WI38 (cell line): Measurements from ENCODE around the gene LRTM2.
A peak's percentile ranks its signal among the peaks of the same experiment; 100 is the strongest.

ENCODE experiments used
- H3K4me3 ChIP-seq: 2 replicates; pipeline ENCODE4 v1.5.1; 2011; ENCODE audit warnings: low read depth, mild to moderate bottlenecking, control low read depth, low read length
- CTCF ChIP-seq: IDR thresholded peaks from 2 replicates; pipeline ENCODE4 v1.5.1; 2012; ENCODE audit warnings: low read depth, mild to moderate bottlenecking, control low read depth, low read length

The LRTM2 gene

GRCh38 chr12:1794440-1795090 is 25.8 kb upstream of the LRTM2 start:
- no peak overlapping the region for H3K4me3 ChIP-seq
- TF ChIP-seq CTCF = no peak

- no peak for TF ChIP-seq CTCF
- H3K4me3 ChIP-seq = no peak overlapping the region
Measured at GRCh38 chr12:1795221-1795784, 25.1 kb upstream of the LRTM2 start.

GRCh38 chr12:1795785-1796514 is 24.4 kb upstream of the LRTM2 start:
- peak overlapping the region; percentile 50 for H3K4me3 ChIP-seq
- TF ChIP-seq CTCF = peak; percentile 70

GRCh38 chr12:1796515-1797010 is 23.8 kb upstream of the LRTM2 start:
- peak overlapping the region; percentile 50 for H3K4me3 ChIP-seq
- TF ChIP-seq CTCF = no peak

- no peak overlapping the region for H3K4me3 ChIP-seq
- TF ChIP-seq CTCF = no peak
Measured at GRCh38 chr12:1797011-1797901, 23.1 kb upstream of the LRTM2 start.

GRCh38 chr12:1797991-1798640 is 22.2 kb upstream of the LRTM2 start:
- H3K4me3 ChIP-seq = no peak overlapping the region
- TF ChIP-seq CTCF = no peak
